SK-N-SH (cell line): Measurements from ENCODE around the gene SLC5A2.

Experiments
- GABPA ChIP-seq: IDR thresholded peaks from 2 replicates; pipeline ENCODE4 v1.4.0; 2012; ENCODE audit warnings: low read depth, mild to moderate bottlenecking
- GATA2 ChIP-seq: sonication (generic); formaldehyde crosslinking; IDR thresholded peaks from 2 replicates; pipeline ENCODE4 v1.5.0; 2020; ENCODE audit warnings: mild to moderate bottlenecking, missing genetic modification reagents
- JUND ChIP-seq: IDR thresholded peaks from 2 replicates; pipeline ENCODE4 v1.4.0; 2012
- POLR2AphosphoS5 ChIP-seq: IDR thresholded peaks from 2 replicates; pipeline ENCODE4 v1.6.1; 2012; ENCODE audit warnings: low read depth, low read length
- RAD21 ChIP-seq: IDR thresholded peaks from 2 replicates; pipeline ENCODE4 v1.6.1; 2012; ENCODE audit warnings: mild to moderate bottlenecking, low read length
- RXRA ChIP-seq: IDR thresholded peaks from 2 replicates; pipeline ENCODE4 v1.4.0; 2012; ENCODE audit warnings: low read depth, mild to moderate bottlenecking, borderline replicate concordance
- TF ChIP-seq, protein P1 (sequence below): fragments of 200-600 bp; sonication (generic); IDR thresholded peaks from 2 replicates; pipeline ENCODE4 v1.6.1; 2017; ENCODE audit warnings: antibody characterized with exemption, mild to moderate bottlenecking, moderate library complexity
- TF ChIP-seq, protein P2 (sequence below): IDR thresholded peaks from 2 replicates; pipeline ENCODE4 v1.6.1; 2012; ENCODE audit warnings: mild to moderate bottlenecking, low read depth, low read length, moderate library complexity

DNA sequence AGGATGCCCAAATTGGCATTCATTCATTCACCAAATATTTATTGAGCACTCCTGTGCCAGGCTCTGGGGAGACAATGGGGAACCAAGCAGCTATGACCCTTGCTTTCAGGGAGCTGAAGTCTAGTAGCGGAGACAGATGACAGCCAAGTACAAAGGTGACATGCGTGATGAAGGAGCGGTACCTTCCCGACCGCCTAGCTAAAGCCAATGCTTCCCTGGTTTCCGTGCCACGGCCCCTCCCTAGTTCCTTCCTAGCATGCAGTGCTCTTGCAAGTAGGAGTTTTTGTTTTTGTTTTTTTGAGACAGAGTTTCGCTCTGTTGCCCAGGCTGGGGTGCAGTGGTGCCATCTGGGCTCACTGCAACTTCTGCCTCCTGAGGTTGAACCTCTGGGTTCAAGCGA, 3.2 kb upstream of the SLC5A2 start:
- TF ChIP-seq RAD21 (no peak), GABPA (no peak), POLR2AphosphoS5 (no peak; the same call in 1 of the 2 replicates), GATA2 (CRISPR knock-in tag) (no peak), RXRA (no peak), JUND (no peak)
- TF ChIP-seq, protein P1, sequence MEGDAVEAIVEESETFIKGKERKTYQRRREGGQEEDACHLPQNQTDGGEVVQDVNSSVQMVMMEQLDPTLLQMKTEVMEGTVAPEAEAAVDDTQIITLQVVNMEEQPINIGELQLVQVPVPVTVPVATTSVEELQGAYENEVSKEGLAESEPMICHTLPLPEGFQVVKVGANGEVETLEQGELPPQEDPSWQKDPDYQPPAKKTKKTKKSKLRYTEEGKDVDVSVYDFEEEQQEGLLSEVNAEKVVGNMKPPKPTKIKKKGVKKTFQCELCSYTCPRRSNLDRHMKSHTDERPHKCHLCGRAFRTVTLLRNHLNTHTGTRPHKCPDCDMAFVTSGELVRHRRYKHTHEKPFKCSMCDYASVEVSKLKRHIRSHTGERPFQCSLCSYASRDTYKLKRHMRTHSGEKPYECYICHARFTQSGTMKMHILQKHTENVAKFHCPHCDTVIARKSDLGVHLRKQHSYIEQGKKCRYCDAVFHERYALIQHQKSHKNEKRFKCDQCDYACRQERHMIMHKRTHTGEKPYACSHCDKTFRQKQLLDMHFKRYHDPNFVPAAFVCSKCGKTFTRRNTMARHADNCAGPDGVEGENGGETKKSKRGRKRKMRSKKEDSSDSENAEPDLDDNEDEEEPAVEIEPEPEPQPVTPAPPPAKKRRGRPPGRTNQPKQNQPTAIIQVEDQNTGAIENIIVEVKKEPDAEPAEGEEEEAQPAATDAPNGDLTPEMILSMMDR, result no peak
- TF ChIP-seq, protein P2, sequence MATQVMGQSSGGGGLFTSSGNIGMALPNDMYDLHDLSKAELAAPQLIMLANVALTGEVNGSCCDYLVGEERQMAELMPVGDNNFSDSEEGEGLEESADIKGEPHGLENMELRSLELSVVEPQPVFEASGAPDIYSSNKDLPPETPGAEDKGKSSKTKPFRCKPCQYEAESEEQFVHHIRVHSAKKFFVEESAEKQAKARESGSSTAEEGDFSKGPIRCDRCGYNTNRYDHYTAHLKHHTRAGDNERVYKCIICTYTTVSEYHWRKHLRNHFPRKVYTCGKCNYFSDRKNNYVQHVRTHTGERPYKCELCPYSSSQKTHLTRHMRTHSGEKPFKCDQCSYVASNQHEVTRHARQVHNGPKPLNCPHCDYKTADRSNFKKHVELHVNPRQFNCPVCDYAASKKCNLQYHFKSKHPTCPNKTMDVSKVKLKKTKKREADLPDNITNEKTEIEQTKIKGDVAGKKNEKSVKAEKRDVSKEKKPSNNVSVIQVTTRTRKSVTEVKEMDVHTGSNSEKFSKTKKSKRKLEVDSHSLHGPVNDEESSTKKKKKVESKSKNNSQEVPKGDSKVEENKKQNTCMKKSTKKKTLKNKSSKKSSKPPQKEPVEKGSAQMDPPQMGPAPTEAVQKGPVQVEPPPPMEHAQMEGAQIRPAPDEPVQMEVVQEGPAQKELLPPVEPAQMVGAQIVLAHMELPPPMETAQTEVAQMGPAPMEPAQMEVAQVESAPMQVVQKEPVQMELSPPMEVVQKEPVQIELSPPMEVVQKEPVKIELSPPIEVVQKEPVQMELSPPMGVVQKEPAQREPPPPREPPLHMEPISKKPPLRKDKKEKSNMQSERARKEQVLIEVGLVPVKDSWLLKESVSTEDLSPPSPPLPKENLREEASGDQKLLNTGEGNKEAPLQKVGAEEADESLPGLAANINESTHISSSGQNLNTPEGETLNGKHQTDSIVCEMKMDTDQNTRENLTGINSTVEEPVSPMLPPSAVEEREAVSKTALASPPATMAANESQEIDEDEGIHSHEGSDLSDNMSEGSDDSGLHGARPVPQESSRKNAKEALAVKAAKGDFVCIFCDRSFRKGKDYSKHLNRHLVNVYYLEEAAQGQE, result no peak
